HG03108 (cell line): Measurements from ENCODE around the gene MKLN1.

Experiments used
- ATAC-seq: cut with Tn5 transposase; IDR thresholded peaks from one replicate; pipeline ENCODE4 v1.9.1; 2021; ENCODE audit warnings: moderate library complexity; ENCODE audit not compliant: unreplicated experiment

The MKLN1 gene

DNA sequence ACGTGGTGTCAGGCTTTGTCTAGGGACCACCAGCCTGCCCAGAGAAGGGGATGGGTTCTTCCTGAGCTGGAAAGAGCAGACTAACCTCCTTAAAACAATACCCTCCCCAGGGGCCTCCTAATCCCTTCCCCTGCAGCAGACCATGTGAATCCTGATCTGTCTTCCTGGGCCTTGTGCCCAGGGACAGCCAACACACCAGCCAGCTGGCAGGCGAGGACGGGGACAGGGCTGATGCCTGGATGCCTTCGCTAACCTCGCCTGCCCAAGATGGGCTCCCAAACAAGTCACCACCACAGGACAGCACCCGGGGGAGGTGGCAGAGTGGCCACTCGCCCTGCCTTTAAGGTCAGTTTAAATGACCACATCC lies 211.1 kb downstream of the MKLN1 start:
- no peak for ATAC-seq

GRCh38 chr7:131540491-131541162 lies 213.0 kb downstream of the MKLN1 start:
- no peak for ATAC-seq

- no peak for ATAC-seq
These were observed 215.6 kb downstream of the MKLN1 start for GRCh38 chr7:131543298-131543697.

DNA sequence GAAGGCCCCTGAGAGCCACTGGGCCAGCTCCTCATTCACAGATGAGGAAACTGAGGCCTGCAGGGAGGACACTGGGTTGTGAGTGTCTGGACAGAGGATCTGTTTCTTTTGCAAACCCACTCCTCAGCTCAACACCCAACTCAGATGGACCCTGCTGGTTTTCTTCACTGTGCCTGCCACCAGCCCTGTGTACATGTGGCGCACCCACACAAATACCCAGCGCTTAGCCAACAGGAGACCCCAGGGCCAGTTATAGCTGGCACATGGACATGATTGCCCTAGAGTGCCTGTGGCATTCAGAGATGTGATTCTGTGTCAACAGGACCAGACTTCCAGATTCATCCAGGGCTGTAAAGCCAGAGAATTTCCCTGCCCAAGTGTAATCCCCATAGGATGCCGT lies 216.3 kb downstream of the MKLN1 start:
- no peak for ATAC-seq

DNA sequence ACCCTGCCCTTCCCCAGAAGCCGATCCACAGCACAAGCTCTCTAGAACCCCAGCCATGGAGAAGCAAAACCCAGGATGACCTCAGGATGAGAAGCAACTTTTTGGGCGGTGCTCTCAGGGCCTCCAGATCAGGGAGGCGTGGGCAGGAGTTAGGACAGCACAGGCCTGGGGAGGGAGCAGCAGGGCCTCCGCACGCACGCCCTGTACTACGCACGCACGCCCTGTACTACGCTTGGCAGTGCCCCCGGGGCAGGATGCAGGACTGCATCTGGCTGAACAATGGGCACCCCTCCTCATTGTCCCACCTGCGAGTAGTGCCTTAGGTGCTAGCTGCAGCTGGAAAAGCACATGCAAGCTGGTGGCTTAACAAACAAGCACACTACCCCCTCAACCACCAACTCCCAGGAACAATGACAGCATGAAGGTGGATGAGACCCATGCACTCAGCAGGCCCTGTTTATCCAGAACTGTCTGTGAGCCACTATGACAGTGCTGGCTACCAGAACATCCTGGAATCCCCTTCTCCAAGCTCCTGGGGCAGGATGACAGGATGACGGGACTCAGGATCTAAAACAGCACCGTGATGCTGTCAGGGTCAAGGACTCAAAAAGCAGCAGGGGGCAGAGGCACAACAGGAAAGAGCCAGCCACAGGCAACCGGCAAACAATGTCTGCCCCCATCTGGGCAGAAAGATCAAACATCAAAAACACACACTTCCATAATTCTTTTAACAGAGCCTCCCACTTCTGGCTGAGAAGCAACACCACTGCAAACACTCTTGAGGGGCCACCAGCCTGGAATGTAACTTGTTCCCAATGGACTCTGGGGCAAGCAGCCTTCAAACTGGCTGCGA lies 217.0 kb downstream of the MKLN1 start:
- no peak for ATAC-seq

DNA sequence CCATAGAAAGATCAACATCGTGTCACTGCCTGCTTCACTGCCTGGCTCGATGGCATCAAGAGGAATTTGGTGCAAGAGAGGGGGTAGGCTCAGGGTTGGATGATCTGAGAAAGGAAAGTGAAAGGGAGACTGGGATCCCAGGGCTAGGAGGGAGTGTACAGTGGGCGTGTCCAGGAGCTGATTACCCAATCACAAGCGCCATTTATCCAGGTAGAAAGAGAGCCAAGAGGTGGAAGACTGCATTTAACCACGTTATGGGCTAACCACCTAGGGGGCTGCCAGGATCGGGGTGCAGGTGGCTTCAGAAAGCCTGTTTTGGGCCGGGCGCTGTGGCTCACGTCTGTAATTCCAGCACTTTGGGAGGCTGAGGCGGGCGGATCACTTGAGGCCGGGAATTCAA lies 218.4 kb downstream of the MKLN1 start:
- no peak for ATAC-seq
